ENCODE data around the gene DYRK3. TPM values are rescaled to one million over a fixed set of nuclear protein-coding genes. Genes with fewer than 3 reads are reported as not detected.

The DYRK3 gene
- total and polyA plus RNA-seq, 10 of the 15 experiments (the other 5 are each of a cell fraction or from before 2014, with no cell fraction given), result 1.6 to 12.9 (median 10.3) TPM

GRCh38 chr1:206666954-206667665 is 31.8 kb downstream of the DYRK3 start:
- POLR2A ChIA-PET, result interaction anchor here (1.0 to 6.4 kb wide), 4 partner anchors 9 to 34 kb away, joined by 4 to 92 read pairs (median 4); partner anchors contain the start of gene DYRK3
- Histone ChIP-seq H4K20me1 (ENCODE audit: control insufficient read depth, insufficient read depth) (no peaks in the 10 kb centered on the region), H3K4me3 (no peak overlapping the region), H3K27me3 (replicated peaks in 1 of 2; ENCODE audit: control insufficient read depth in 2 of 2, insufficient read depth in 2 of 2, low read length in 1 of 2) (no peaks in the 10 kb centered on the region), H2AFZ (ENCODE audit: control insufficient read depth, low read depth, low read length) (no peak overlapping the region), H3K4me2 (ENCODE audit: control insufficient read depth, insufficient read depth) (no peak overlapping the region), H3K79me2 (ENCODE audit: control insufficient read depth, insufficient read depth, low read length) (no peaks in the 10 kb centered on the region), H3K36me3 (ENCODE audit: control insufficient read depth in 2 of 2, insufficient read depth in 2 of 2, low read length in 1 of 2) (no peaks in the 10 kb centered on the region), H3K9me3 (replicated peaks; ENCODE audit: control insufficient read depth, insufficient read depth, low read length) (no peaks in the 10 kb centered on the region), H3K4me1 (ENCODE audit: control insufficient read depth, insufficient read depth, low read length) (peaks cover 12% of the 10 kb centered on the region), H3K27ac (ENCODE audit: control insufficient read depth, insufficient read depth) (no peak overlapping the region), H3K9ac (ENCODE audit: control insufficient read depth, insufficient read depth, low read length) (no peak overlapping the region)
- DNase-seq (ENCODE audit: low read depth, low spot score), result no peak
- no peak for FAIRE-seq
- in situ Hi-C loops (cut with MboI), result no loop called here
- intact Hi-C loops (cut with micrococcal nuclease; ENCODE audit: unreplicated experiment), result no loop called here
- SMC1A ChIA-PET (ENCODE audit: uncharacterized antibody, unreplicated experiment), result interaction anchor here (0.7 to 14.7 kb wide), 17 partner anchors 8 to 205 kb away, joined by 3 to 301 read pairs (median 4); partner anchors contain the start of gene DYRK3
- WGBS (ENCODE audit: insufficient coverage, insufficient replicate concordance, low lambda C conversion rate, missing lambda C conversion rate), result 57% methylated on average over 5 of the region's 5 CpGs
- no TSS peak for BruUV-seq (replicated peaks)
- RAD21 ChIA-PET (ENCODE audit: unreplicated experiment), result interaction anchor here (0.6 to 6.8 kb wide), 11 partner anchors 9 to 315 kb away, joined by 3 to 138 read pairs (median 4); partner anchors contain the start of gene DYRK3
- no peak for TF ChIP-seq MTA3 (IDR thresholded peaks at IDR 0.05; ENCODE audit: borderline replicate concordance, low read length)
- no peak for TF ChIP-seq PAX8 (IDR thresholded peaks at IDR 0.05)
- TF ChIP-seq ATF7 (IDR thresholded peaks at IDR 0.05; ENCODE audit: low read depth), result no peak
- TF ChIP-seq CBX5 (IDR thresholded peaks at IDR 0.05; ENCODE audit: low read depth), result no peak
- no peak for TF ChIP-seq ZZZ3 (IDR thresholded peaks at IDR 0.05; ENCODE audit: control insufficient read depth, insufficient read length, low read depth)
- no peak for TF ChIP-seq CEBPB (IDR thresholded peaks at IDR 0.05; ENCODE audit: borderline replicate concordance in 1 of 2, low read depth in 2 of 2, low read length in 2 of 2)
- TF ChIP-seq RELA (IDR thresholded peaks at IDR 0.05; ENCODE audit: borderline replicate concordance, partially characterized antibody), result no peak
- no peak for ATAC-seq
- CTCF ChIA-PET, result interaction anchor here (0.6 to 28.3 kb wide), 15 partner anchors 7 to 245 kb away, joined by 3 to 1150 read pairs (median 7); partner anchors contain the start of genes DYRK3 and EIF2D
